Neuron (in vitro differentiated cells): ENCODE measurements around the gene GREB1.

ENCODE experiments used
- H2AFZ ChIP-seq: one replicate; pipeline ENCODE4 v1.6.1; 2013; ENCODE audit warnings: low read depth, mild to moderate bottlenecking, inconsistent platforms, low read length, moderate library complexity
- H3K27me3 ChIP-seq: one replicate; pipeline ENCODE4 v1.6.1; 2013; ENCODE audit warnings: low read length; ENCODE audit not compliant: insufficient read depth
- H3K36me3 ChIP-seq: one replicate; pipeline ENCODE4 v1.6.1; 2013; ENCODE audit warnings: low read length; ENCODE audit not compliant: insufficient read depth
- H3K4me1 ChIP-seq: one replicate; pipeline ENCODE4 v1.6.1; 2013; ENCODE audit warnings: low read length; ENCODE audit not compliant: insufficient read depth
- H3K4me3 ChIP-seq: 2 replicates; pipeline ENCODE4 v1.5.1; 2013; ENCODE audit warnings: mild to moderate bottlenecking, low read length, moderate library complexity
- H3K9me3 ChIP-seq: one replicate; pipeline ENCODE4 v1.6.1; 2013; ENCODE audit warnings: low read length

Gene GREB1

DNA sequence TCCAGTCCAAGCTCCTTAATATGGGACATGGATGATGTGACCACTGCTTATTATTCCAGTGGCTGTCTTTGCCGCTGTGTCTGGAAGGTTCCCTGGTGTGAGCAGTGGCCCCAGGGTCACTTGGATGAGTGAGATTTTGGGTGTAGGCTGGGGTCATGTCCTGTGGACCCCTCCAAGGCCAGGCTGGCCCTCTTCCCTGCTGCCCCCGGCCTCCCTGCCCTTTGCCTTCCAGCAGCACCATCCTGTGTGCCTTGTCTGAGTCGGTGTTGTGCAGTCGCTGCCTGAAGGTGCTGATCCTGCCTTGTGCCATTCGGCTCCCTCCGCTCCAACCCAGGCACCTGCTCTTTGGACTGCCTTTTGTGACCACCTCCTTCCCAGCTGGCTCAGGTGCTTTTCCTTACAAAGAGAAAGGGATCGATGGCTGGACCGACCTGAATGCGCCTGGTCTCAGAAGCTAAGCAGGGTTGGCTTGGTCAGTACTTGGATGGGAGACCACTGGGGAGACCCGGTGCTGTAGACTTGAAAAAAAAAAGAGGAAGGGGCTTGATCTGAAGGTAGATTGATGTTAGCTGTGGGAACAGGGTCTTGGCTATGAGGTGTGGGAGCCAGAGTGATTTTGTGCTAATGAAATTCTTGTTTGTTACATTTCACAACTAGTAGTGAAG, 16.7 kb upstream of the GREB1 start:
- H3K36me3 ChIP-seq, result peaks cover 2% of the 10 kb centered on the region
- H3K27me3 ChIP-seq, result no peaks in the 10 kb centered on the region
- H3K9me3 ChIP-seq, result peaks cover 2% of the 10 kb centered on the region
- no peak overlapping the region for H2AFZ ChIP-seq
- no peak overlapping the region for H3K4me3 ChIP-seq
- H3K4me1 ChIP-seq, result peaks cover 30% of the 10 kb centered on the region

DNA sequence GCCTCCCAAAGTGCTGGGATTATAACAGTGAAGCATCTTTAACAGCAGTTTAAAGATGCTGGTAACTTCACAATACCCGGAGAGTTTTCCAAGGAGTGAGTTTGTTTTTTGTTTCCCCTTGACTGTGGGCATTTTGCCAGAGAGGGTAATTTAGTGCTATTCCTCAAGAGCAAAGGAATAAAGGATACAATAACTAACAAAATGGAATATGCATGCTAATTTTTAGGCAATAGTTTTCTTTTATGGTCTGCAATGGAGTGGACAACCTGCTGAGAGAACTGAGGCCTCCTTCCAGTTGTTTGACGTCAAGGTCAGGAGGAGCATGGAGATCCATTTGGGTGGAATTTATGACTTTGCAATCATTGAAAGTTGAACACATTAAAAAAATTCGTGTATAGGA, 15.9 kb upstream of the GREB1 start:
- Histone ChIP-seq H3K36me3 (peaks cover 2% of the 10 kb centered on the region), H3K27me3 (no peaks in the 10 kb centered on the region), H3K4me1 (peaks cover 30% of the 10 kb centered on the region), H3K4me3 (no peak overlapping the region), H2AFZ (no peak overlapping the region), H3K9me3 (peaks cover 5% of the 10 kb centered on the region)

DNA sequence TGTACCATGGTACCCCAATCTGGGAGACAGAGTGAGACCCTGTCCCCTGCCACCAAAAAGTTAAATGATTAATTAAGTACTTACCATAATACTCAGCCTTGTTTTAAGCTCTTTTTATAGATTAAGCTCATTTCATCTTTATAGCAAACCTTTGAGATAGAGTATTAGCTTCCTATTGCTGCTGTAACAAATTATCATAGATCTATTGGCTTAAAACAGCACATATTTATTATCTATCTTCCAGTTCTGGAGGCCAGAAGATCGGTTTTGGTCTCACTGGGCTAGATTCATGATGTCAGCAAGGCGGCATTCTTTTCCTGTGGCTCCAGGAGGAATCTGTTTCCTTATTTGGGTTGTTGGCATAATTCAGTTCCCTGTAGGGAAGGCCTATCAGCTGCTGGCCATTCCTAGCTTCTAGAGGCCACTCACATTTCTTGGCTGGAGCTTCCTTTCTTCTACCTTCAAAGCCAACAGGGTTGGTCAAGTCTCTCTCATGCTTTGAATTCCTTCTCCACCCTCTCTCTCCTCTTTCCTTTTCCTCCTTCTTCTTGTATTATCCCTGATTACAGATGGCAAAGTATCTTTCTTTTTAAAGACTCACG, 13.7 kb upstream of the GREB1 start:
- no peaks in the 10 kb centered on the region for H3K27me3 ChIP-seq
- peaks cover 21% of the 10 kb centered on the region for H3K4me1 ChIP-seq
- no peak overlapping the region for H3K4me3 ChIP-seq
- peaks cover 2% of the 10 kb centered on the region for H3K36me3 ChIP-seq
- H3K9me3 ChIP-seq, result peaks cover 5% of the 10 kb centered on the region
- no peak overlapping the region for H2AFZ ChIP-seq

DNA sequence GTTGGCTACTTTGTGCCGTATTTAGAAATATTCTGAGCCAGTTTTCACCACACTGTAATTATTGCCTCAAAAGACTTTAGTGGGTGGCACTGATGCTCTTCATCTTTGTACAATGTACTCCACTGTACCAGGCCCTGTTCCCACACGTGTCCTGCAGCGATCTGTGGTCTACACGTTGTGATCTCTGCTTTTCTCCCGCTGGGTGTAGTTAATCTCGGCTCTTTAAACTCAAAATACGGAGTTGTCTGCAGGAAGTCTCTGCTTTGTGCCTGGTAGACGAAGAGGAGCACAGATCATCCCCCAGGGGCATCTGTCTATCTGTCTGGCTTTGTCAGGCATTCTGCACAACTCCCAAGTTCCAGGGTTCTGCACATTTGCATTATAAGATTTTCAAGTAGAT, 12.1 kb upstream of the GREB1 start:
- H3K36me3 ChIP-seq, result no peaks in the 10 kb centered on the region
- H2AFZ ChIP-seq, result no peak overlapping the region
- H3K9me3 ChIP-seq, result peaks cover 5% of the 10 kb centered on the region
- H3K4me1 ChIP-seq, result peaks cover 8% of the 10 kb centered on the region
- H3K27me3 ChIP-seq, result no peaks in the 10 kb centered on the region
- no peak overlapping the region for H3K4me3 ChIP-seq

DNA sequence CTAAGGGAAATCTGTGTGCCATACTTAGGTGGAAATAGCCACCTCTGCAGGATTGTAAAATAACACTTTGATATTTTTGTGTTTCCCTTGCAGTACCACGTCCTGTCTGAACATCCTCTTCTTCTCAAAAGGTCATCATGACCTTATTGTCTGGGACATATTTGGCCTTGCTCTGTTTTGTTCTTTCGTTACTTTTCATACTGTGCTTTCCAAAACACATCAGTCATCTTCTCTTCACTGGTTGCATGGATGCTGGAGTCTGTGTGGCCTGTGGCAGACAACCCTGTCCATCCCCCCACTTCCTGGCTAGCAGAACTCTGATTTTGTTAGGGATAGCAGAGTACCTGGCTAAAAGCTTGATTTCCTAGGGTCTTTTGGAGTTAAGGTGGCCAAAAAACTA, 9.4 kb upstream of the GREB1 start:
- Histone ChIP-seq H2AFZ (no peak overlapping the region), H3K27me3 (no peaks in the 10 kb centered on the region), H3K36me3 (no peaks in the 10 kb centered on the region)

DNA sequence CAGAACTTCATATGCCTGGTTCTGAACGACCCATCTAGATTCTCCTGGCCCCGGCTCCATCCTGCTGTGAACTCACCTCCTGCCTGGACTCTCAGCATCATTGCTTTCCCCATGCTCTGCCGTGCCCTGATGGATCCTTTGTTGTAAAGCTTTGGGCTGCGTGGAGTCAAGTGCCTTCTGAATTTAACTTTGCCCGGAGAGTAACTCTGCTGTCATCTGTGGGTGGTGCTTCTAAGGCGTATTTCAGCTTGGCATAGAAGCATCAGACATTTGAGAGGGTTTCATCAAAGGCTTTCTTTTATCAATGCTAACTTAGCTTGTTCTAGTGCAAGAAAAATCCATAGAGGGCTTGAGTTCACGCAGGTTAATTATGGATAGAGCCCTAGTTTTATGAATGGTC, 8.1 kb upstream of the GREB1 start:
- Histone ChIP-seq H3K27me3 (no peaks in the 10 kb centered on the region), H3K4me1 (no peaks in the 10 kb centered on the region), H3K9me3 (peaks cover 3% of the 10 kb centered on the region), H3K4me3 (no peak overlapping the region), H2AFZ (no peak overlapping the region), H3K36me3 (no peaks in the 10 kb centered on the region)

More for the DNA sequence above, 9.4 kb upstream of the GREB1 start:
- Histone ChIP-seq H3K4me3 (no peak overlapping the region), H3K9me3 (peaks cover 5% of the 10 kb centered on the region), H3K4me1 (no peaks in the 10 kb centered on the region)

DNA sequence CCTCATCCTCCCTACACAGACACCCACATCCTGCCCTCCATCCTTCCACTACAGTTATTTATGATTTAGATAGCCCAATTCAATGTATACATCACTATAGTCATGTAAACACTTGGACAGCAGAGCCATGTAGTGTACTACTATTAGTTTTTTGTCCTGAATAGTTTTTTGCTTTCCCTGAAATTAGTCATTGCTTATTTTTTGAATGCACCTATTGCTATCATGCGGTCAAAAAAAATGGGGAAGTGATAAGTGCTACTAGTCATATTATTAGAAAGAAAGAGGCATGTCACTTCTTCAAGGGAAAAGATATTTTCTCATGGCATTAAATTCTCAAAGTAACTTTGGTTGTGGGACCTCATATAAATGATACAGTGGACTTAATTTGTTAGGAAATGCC, 6.8 kb upstream of the GREB1 start:
- no peaks in the 10 kb centered on the region for H3K36me3 ChIP-seq
- no peak overlapping the region for H3K4me3 ChIP-seq
- H2AFZ ChIP-seq, result no peak overlapping the region
- peaks cover 3% of the 10 kb centered on the region for H3K9me3 ChIP-seq
- H3K4me1 ChIP-seq, result no peaks in the 10 kb centered on the region
- H3K27me3 ChIP-seq, result no peaks in the 10 kb centered on the region

DNA sequence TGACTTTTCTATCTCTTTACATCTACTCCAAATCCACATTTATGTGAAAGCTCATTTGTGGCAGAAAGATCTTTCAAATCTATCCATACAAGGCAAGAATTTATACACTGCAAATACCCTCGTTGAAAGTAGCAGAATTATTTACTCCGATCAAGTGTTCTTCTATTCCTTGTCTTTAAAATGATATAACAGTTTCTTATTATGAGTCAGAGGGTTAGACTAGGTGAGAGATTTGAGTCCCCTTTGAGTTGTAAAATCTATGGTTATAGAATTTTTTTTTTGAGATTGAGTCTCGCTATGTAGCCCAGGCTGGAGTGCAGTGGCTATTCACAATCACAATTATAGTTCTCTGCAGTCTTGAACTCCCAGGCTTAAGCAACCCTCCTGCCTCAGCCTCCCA, 5.6 kb upstream of the GREB1 start:
- Histone ChIP-seq H2AFZ (no peak overlapping the region), H3K27me3 (no peaks in the 10 kb centered on the region), H3K36me3 (no peaks in the 10 kb centered on the region), H3K4me3 (no peak overlapping the region), H3K4me1 (no peaks in the 10 kb centered on the region), H3K9me3 (no peaks in the 10 kb centered on the region)

DNA sequence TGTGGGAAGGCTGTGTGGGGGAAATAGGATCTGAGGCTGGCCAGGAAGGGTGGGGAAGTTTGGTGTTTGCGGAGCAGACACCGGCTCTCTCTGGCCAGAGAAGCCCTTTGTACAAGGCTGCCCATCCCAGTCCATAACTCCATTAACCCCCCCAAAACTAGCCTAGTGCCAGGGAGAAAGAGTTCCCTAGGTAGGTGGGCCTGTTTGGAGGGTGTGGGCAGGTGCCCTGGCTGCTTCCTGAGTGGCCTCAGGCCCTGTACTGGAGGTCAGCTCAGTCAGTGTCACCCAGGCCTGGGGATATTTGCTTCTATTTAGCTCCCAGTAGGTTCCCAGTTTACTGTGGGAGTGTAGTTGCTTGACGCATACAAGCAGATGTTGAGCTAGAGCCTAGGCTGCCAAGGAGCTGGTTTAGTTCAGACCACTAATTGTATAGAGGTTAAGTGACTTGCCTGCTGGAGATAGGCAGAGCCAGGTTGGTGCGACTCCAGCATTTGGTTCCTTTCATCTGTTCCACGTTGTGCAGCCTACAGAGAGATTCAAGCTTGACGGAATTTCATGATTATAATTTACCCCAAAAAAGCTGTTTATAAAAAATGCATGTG, 2.9 kb upstream of the GREB1 start:
- Histone ChIP-seq H3K4me1 (no peaks in the 10 kb centered on the region), H2AFZ (no peak overlapping the region), H3K9me3 (no peaks in the 10 kb centered on the region), H3K36me3 (peaks cover 9% of the 10 kb centered on the region), H3K4me3 (no peak overlapping the region), H3K27me3 (no peaks in the 10 kb centered on the region)

DNA sequence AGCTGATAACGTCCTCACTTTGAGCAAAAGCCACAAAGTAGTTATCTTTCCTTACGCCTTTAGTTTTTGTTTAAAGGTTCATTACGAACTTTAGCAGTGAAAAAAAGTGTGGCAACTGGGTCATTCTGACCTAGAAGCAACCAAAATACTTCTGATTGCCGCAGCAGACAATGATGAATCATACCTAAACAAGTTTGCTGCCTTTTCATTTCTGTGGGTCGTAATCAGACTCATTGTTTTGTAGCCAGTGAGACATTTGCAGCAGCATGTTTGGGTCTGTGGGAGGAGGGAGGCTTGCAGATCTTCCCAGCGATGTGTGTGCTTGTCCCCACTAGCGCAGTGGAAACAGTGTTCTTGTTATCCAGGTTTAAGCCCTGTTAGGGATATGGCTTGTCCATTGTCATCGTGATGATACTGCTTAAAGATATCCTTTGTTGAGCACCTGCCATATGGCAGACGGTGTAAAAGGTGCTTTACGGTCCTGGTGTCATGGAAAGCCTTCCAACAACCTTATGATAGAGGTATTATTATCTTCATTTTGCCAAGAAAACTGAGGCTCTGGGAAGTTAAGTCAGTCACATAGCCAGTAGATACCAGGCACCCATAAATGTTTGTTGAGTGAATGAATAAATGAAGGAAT, 1.3 kb upstream of the GREB1 start:
- H3K9me3 ChIP-seq, result no peaks in the 10 kb centered on the region
- H2AFZ ChIP-seq, result no peak overlapping the region
- peaks cover 9% of the 10 kb centered on the region for H3K36me3 ChIP-seq
- H3K27me3 ChIP-seq, result no peaks in the 10 kb centered on the region
- H3K4me3 ChIP-seq, result no peak overlapping the region
- no peaks in the 10 kb centered on the region for H3K4me1 ChIP-seq

DNA sequence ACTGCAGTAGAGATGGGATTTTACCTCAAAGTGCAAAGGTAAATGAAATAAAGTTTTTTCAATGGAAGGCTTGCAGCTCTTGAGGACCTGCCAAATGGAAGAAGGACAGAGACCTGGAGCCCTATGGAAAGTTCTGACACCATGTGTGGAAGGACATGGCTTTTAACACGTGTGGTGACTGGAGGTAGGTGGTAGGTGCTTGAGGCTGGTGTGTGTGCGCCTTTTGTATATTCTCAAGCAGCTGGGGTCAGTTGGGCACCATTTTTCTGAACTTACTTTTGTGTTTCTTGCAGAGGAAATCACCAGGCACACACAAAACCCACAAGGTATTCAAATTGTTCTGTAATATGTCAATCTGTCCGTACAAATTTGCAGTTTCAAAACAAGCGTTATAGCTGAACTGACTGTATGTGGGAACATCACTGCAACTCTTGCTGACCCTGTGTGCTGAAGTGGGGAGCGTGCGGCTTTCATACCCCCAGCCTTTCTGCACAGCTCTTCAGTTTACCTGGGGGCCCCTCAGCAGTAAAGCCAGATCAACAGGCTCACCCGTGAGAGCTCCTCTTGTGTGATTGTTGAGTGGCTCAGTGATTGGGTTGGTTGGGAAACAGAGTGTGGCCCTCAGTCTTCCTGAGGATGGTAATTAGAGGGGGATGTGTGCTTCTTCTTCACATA, 363 bp downstream of the GREB1 start:
- peaks cover 9% of the 10 kb centered on the region for H3K36me3 ChIP-seq
- no peak overlapping the region for H3K4me3 ChIP-seq
- H2AFZ ChIP-seq, result no peak overlapping the region
- no peaks in the 10 kb centered on the region for H3K4me1 ChIP-seq
- H3K9me3 ChIP-seq, result no peaks in the 10 kb centered on the region
- H3K27me3 ChIP-seq, result no peaks in the 10 kb centered on the region

DNA sequence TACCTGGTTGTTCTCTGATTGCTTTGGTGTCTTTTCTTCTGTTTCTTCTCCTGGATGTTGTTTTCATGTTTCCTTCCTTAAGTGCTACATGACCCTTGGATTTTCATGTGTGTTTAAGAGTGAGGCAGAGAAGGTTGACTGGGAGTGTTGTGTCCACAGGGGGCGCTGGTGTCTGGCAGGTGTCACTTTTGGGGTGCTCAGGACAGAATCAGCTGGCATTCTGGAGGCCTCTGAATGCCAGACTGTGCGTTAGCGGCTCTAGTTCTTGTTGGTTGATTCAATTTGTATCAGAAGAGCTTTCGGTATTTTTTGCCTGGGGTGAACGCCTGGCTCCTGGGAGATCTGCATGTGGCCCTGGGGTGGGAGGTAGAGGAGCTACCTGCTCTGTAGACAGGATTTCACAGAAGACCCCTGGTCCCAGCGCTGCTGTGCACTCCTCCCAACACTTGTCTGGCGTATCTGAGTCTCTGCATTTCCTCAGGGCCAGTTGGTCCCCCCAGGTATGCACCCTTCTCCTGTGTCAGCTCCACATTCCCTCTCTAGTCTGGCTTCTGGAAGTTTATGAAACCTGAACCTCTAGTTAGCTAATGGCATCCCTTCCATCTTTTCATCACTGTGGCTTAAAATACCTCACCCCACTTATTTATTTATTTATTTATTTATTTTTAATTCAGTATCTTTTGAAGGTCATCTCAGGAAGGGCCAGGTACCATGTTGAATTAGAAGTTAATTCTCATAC, 1.1 kb downstream of the GREB1 start:
- Histone ChIP-seq H3K36me3 (peaks cover 9% of the 10 kb centered on the region), H3K27me3 (no peaks in the 10 kb centered on the region), H2AFZ (no peak overlapping the region), H3K4me3 (no peak overlapping the region), H3K4me1 (peaks cover 2% of the 10 kb centered on the region), H3K9me3 (no peaks in the 10 kb centered on the region)
